A673 (cell line): ENCODE data around the gene PMPCA. TPM values are rescaled to one million over a fixed set of nuclear protein-coding genes. Genes with fewer than 3 reads are reported as not detected.

Experiments used
- BruUV-seq: library from RNA; stranded (reverse); fragments of 400-500 nt; replicated peaks from 2 replicates; lab custom pipeline; 2021; lab: Mats Ljungman, UMichigan
- CTCF ChIA-PET: fragments of 300-600 bp; sonication (Branson Sonifier 250); formaldehyde crosslinking; loops from one replicate; lab custom pipeline; 2022; ENCODE audit warnings: antibody characterized with exemption; lab: Charles Lee
- POLR2A ChIA-PET: fragments of 300-600 bp; sonication (Branson Sonifier 250); formaldehyde crosslinking; loops from one replicate; lab custom pipeline; 2022; ENCODE audit warnings: antibody characterized with exemption; ENCODE audit not compliant: low non-redundant PET; lab: Charles Lee
- DNase-seq: peaks from one replicate; pipeline ENCODE4 v3.0.0-alpha.2; 2015; ENCODE audit warnings: low spot score
- H3K27ac ChIP-seq: fragments of 200-600 bp; sonication (generic); 2 replicates; pipeline ENCODE4 v1.5.1; 2016; ENCODE audit warnings: mixed run types, low read depth, mild to moderate bottlenecking, mixed read lengths, antibody characterized with exemption, low read length; ENCODE audit not compliant: poor library complexity, severe bottlenecking
- H3K27me3 ChIP-seq: fragments of 200-600 bp; sonication (generic); replicated peaks from 2 replicates; pipeline ENCODE4 v1.6.1; 2017; ENCODE audit warnings: mixed run types, low read depth, mild to moderate bottlenecking, mixed read lengths, antibody characterized with exemption, low read length; ENCODE audit not compliant: insufficient read depth, poor library complexity
- H3K36me3 ChIP-seq: fragments of 200-600 bp; sonication (generic); 2 replicates; pipeline ENCODE4 v1.6.1; 2016; ENCODE audit warnings: mixed run types, mild to moderate bottlenecking, mixed read lengths, antibody characterized with exemption, low read length; ENCODE audit not compliant: insufficient read depth, poor library complexity, severe bottlenecking
- H3K4me1 ChIP-seq: fragments of 200-600 bp; sonication (generic); 2 replicates; pipeline ENCODE4 v1.6.1; 2017; ENCODE audit warnings: mixed run types, mild to moderate bottlenecking, mixed read lengths, antibody characterized with exemption, low read length; ENCODE audit not compliant: insufficient read depth, poor library complexity, severe bottlenecking
- H3K4me3 ChIP-seq: fragments of 200-600 bp; sonication (generic); 2 replicates; pipeline ENCODE4 v1.5.1; 2016; ENCODE audit warnings: low read depth, mixed run types, mild to moderate bottlenecking, mixed read lengths, low read length; ENCODE audit not compliant: poor library complexity, severe bottlenecking
- H3K9me3 ChIP-seq: fragments of 200-600 bp; sonication (generic); 2 replicates; pipeline ENCODE4 v1.6.1; 2016; ENCODE audit warnings: mixed run types, low read depth, mild to moderate bottlenecking, mixed read lengths, antibody characterized with exemption, low read length; ENCODE audit not compliant: poor library complexity, severe bottlenecking
- CTCF ChIP-seq: fragments of 300-800, 200-600 bp; sonication (generic); conservative IDR thresholded peaks from 2 replicates; pipeline ENCODE4 v1.5.1; 2017; ENCODE audit warnings: low read depth, mild to moderate bottlenecking, antibody characterized with exemption, low read length, moderate library complexity, mixed read lengths
- EZH2 ChIP-seq: fragments of 200-600 bp; sonication (generic); IDR thresholded peaks from 2 replicates; pipeline ENCODE4 v1.6.1; 2017; ENCODE audit warnings: borderline replicate concordance, low read depth, mild to moderate bottlenecking, mixed read lengths, antibody characterized with exemption, low read length; ENCODE audit not compliant: poor library complexity, severe bottlenecking
- intact Hi-C: fragments of 100-400 bp; cut with micrococcal nuclease; formaldehyde crosslinking; loops from one replicate; pipeline ENCODE4 v1.10.0; 2022; ENCODE audit not compliant: unreplicated experiment
- total RNA-seq: library from RNA; stranded (reverse); gene quantifications from 2 replicates; pipeline ENCODE4 v1.2.3, GENCODE V29; 2021

Gene PMPCA
- total RNA-seq, 1 experiment from 2014 or later, result 94.8 TPM

GRCh38 chr9:136372006-136372405 lies 38.5 kb upstream of the PMPCA start:
- intact Hi-C loops, result no loop called here
- DNase-seq, result no peak
- CTCF ChIA-PET, result no interaction called here
- BruUV-seq, result no TSS peak
- Histone ChIP-seq H3K27me3 (no peaks in the 10 kb centered on the region), H3K36me3 (no peaks in the 10 kb centered on the region), H3K9me3 (no peaks in the 10 kb centered on the region), H3K27ac (no peak overlapping the region), H3K4me3 (no peak overlapping the region), H3K4me1 (no peaks in the 10 kb centered on the region)
- POLR2A ChIA-PET, result interaction anchor here (0.7 kb wide), 1 partner anchor 24 kb away, joined by 3 read pairs; no protein-coding TSS in a partner anchor
- TF ChIP-seq EZH2 (no peak), CTCF (no peak)

- CTCF ChIA-PET, result no interaction called here
- peak overlapping the region; percentile 37 for H3K27ac ChIP-seq
- no TSS peak for BruUV-seq
Observed at GRCh38 chr9:136372561-136373299, 37.7 kb upstream of the PMPCA start.

More at GRCh38 chr9:136372561-136373299, 37.7 kb upstream of the PMPCA start:
- H3K27me3 ChIP-seq, result no peaks in the 10 kb centered on the region
- POLR2A ChIA-PET, result interaction anchor here (0.7 kb wide), 1 partner anchor 23 kb away, joined by 3 read pairs; no protein-coding TSS in a partner anchor
- intact Hi-C loops, result no loop called here
- no peak overlapping the region for H3K4me3 ChIP-seq
- no peak for DNase-seq
- no peaks in the 10 kb centered on the region for H3K36me3 ChIP-seq
- no peaks in the 10 kb centered on the region for H3K4me1 ChIP-seq
- H3K9me3 ChIP-seq, result no peaks in the 10 kb centered on the region
- no peak for TF ChIP-seq EZH2
- TF ChIP-seq CTCF, result no peak
